ENCODE data around the gene TSPAN15.
"Not testable (repeated sequence)": the region's sequence is repeated elsewhere in the genome, so short reads cannot be mapped to it uniquely, and the experiment has no call there.

Gene TSPAN15

DNA sequence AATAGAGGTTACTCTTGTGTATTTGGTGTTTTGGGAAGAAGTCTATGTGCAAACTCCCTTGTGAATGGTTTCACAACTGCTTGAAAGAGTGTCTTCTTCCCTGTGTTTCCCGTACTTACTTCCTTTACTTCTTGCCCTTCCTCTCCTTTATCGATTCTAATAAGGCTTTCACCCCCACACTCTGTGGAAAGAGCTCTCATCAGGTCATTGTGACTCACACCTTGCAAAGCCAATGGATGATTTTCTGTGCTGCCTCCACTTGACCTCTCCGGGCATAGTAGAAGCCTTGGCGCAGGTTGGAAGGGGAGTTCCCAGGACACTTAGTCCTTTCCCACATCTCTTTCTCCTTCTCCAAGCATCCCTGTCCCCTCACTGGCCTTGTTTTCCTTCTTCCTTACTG, 6.2 kb upstream of the TSPAN15 start:
- TF ChIP-seq, protein P1, sequence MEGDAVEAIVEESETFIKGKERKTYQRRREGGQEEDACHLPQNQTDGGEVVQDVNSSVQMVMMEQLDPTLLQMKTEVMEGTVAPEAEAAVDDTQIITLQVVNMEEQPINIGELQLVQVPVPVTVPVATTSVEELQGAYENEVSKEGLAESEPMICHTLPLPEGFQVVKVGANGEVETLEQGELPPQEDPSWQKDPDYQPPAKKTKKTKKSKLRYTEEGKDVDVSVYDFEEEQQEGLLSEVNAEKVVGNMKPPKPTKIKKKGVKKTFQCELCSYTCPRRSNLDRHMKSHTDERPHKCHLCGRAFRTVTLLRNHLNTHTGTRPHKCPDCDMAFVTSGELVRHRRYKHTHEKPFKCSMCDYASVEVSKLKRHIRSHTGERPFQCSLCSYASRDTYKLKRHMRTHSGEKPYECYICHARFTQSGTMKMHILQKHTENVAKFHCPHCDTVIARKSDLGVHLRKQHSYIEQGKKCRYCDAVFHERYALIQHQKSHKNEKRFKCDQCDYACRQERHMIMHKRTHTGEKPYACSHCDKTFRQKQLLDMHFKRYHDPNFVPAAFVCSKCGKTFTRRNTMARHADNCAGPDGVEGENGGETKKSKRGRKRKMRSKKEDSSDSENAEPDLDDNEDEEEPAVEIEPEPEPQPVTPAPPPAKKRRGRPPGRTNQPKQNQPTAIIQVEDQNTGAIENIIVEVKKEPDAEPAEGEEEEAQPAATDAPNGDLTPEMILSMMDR (IDR thresholded peaks at IDR 0.05; ENCODE audit: low read depth, low read length, missing control alignments): no peak
- no peak overlapping the region for H3K4me3 ChIP-seq (replicated peaks; ENCODE audit: low read depth, low read length)
- DNase-seq (ENCODE audit: extremely low read depth, low read depth): no peak

GRCh38 chr10:69446229-69446628, 5.0 kb upstream of the TSPAN15 start:
- TF ChIP-seq, protein P1 (IDR thresholded peaks at IDR 0.05; ENCODE audit: low read depth, low read length, missing control alignments): no peak
- no peak overlapping the region for H3K4me3 ChIP-seq (replicated peaks; ENCODE audit: low read depth, low read length)
- DNase-seq (ENCODE audit: extremely low read depth, low read depth): no peak

- H3K4me3 ChIP-seq (replicated peaks; ENCODE audit: low read depth, low read length): no peak overlapping the region
- DNase-seq (ENCODE audit: extremely low read depth, low read depth): peak; percentile 55
- TF ChIP-seq, protein P1 (IDR thresholded peaks at IDR 0.05; ENCODE audit: low read depth, low read length, missing control alignments): no peak
These were observed 4.6 kb upstream of the TSPAN15 start for GRCh38 chr10:69446650-69447151.

- TF ChIP-seq, protein P1 (IDR thresholded peaks at IDR 0.05; ENCODE audit: low read depth, low read length, missing control alignments): peak; percentile 59
- DNase-seq (ENCODE audit: extremely low read depth, low read depth): peak; percentile 40
- no peak overlapping the region for H3K4me3 ChIP-seq (replicated peaks; ENCODE audit: low read depth, low read length)
These were observed 1.4 kb upstream of the TSPAN15 start for GRCh38 chr10:69449841-69450240.

DNA sequence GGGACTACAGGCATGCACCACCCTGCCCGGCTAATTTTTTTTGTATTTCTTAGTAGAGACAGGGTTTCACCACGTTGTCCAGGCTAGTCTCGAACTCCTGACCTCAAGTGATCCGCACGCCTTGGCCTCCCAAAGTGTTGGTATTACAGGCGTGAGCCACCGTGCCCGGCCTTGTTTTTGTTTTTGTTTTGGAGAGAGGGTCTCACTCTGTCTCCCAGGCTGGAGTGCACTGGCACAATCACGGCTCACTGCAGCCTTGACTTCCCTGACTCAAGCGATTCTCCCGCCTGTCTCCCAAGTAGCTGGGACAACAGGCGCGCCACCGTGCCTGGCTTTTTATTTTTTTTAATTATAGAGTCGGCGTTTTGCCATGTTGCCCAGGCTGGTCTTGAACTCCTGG, 870 bp upstream of the TSPAN15 start:
- not testable (repeated sequence) for DNase-seq (ENCODE audit: extremely low read depth, low read depth); H3K4me3 ChIP-seq (replicated peaks; ENCODE audit: low read depth, low read length)

- TF ChIP-seq, protein P1 (IDR thresholded peaks at IDR 0.05; ENCODE audit: low read depth, low read length, missing control alignments): no peak
- DNase-seq (ENCODE audit: extremely low read depth, low read depth): no peak
- peak overlapping the region; percentile 50 for H3K4me3 ChIP-seq (replicated peaks; ENCODE audit: low read depth, low read length)
These were observed 553 bp downstream of the TSPAN15 start for GRCh38 chr10:69451784-69452251.

DNA sequence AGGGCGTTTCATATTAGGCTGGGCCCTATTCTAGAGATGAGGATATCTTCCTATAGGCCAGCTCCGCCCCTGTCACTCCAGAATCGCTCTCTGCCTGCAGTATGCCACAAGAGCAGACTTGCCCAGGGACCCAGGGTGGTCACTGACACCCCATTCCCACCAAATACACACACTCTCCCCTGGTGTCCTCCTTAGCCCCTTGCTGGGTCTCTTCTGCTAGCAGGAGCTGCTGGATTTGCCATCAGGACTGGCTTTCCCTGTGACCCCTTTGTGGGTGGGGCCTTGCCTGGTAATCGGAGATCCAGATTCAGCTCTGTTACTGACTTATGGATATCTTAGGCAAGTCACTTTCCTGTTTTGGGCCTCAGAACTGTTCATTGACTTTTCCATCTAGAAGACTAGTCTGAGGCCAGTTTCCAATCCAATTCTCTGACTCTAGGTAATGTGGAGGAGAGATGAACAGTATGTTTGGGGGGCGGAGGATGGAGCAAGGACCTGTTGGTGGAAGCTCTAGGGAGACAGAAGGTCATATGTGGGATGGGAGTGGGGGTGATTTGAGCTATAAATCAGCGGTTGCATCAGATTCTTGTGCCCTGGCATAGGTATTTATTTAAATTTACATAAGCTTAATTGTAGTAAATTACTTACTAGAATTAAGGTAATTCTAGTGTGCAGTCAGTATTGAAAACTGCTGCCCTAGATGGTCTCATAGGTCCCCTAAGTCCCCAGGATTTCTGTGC, 1.6 kb downstream of the TSPAN15 start:
- no peak for DNase-seq (ENCODE audit: extremely low read depth, low read depth)
- TF ChIP-seq, protein P1 (IDR thresholded peaks at IDR 0.05; ENCODE audit: low read depth, low read length, missing control alignments): no peak
- H3K4me3 ChIP-seq (replicated peaks; ENCODE audit: low read depth, low read length): no peak overlapping the region
